Measurements from ENCODE around the gene CDH4. TPM values are rescaled to one million over a fixed set of nuclear protein-coding genes. Genes with fewer than 3 reads are reported as not detected.

The CDH4 gene
- total RNA-seq, 6 donors from 2014 or later, result 0.20 to 1.0 (median 0.40) TPM; not detected in 1

DNA sequence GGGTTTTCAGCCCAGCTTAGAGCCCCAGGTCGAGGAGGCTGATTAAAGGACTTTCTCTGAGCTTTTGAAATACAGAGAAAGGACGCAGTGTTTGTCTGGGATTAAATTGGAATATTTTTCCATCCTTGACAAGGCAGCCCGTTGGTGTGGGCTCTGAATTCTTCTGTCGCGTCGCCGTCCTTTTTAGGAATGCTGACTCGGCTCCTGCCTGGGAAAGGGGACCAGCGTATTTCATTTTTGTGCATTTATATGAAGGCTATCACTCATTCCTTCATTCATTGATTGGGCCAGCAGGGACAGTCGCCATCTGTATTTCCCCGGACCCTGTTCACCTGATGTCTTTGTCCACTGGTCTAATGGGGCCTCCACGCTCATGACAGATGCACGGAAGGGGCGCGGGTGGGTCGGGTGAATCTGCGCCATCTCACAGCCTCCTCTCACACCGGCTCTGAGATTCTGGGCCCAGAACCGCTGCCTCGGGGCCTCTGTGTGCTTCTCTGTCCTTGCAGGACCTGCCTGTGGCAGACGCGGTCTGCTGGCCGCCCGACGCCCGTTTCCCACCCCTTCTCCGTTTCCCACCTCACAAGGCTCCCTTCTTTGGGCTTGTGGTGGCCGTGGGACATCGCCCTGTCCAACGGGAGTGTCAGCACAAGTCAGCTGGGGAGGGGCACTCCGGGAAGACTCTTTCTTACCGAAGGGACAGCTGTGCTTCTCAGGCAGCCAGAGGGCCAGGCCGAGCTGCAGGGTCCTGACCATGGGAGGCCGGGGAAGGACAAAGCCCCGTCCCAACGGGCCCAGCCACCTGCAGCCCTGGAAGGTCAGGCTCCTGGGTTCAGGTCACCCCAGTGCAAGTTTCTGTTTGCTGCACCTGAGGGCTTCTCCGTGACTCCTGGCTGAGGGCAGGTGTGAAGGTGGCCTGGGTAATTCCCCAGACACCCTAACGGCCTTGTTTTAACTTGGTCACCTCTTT lies 656.3 kb downstream of the CDH4 start:
- Histone ChIP-seq H3K4me1 (no peaks in the 10 kb centered on the region), H3K9me3 (peaks cover 0 to 7% (median 0%) of the 10 kb centered on the region in 4 donors), H3K36me3 (no peaks in the 10 kb centered on the region), H3K27ac (no peak overlapping the region), H3K27me3 (no peaks in the 10 kb centered on the region), H3K4me3 (no peak overlapping the region)
- WGBS, 2 donors, result 70 to 80% methylated on average over 28 to 38 of the region's 38 CpGs
- TF ChIP-seq POLR2A (IDR thresholded peaks at IDR 0.05) (no peak), POLR2AphosphoS5 (IDR thresholded peaks at IDR 0.05) (no peak), CTCF (IDR thresholded peaks at IDR 0.05) (no peak), EP300 (IDR thresholded peaks at IDR 0.05) (no peak)
- DNase-seq, result no peak
- ATAC-seq (ENCODE audit: low FRiP score in 2 of 2), result no peak

DNA sequence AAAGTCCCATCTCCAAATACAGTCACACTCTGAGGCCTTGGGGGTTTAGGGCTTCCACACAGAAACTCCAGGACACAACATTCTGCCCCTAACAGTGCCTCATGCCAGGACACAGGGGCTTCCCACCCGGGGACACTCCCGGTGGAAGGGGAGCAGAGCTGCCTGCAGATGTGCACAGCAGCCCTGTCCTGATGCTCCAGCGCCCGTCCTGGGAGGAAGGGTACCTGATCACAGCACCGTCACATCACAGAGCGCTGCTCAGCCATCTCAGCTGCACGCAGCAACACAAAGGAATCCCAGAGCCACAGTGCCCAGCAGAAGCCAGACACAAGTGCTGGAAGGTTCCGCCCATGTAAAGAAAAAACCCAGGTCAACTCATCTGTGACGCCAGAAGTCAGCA lies 657.0 kb downstream of the CDH4 start:
- Histone ChIP-seq H3K36me3 (no peaks in the 10 kb centered on the region), H3K4me3 (no peak overlapping the region), H3K4me1 (no peaks in the 10 kb centered on the region), H3K27me3 (no peaks in the 10 kb centered on the region), H3K27ac (no peak overlapping the region), H3K9me3 (peaks cover 0 to 7% (median 0%) of the 10 kb centered on the region in 4 donors)
- 75 to 80% methylated on average over 9 of the region's 9 CpGs for WGBS, 2 donors
- DNase-seq (no peak), ATAC-seq (ENCODE audit: low FRiP score in 2 of 2) (no peak)
- TF ChIP-seq EP300 (IDR thresholded peaks at IDR 0.05) (no peak), POLR2A (IDR thresholded peaks at IDR 0.05) (no peak)

GRCh38 chr20:61909821-61910220 lies 657.8 kb downstream of the CDH4 start:
- no peak for ATAC-seq (ENCODE audit: low FRiP score in 2 of 2)
- H3K4me1 ChIP-seq, result no peaks in the 10 kb centered on the region
- no peak for DNase-seq
- H3K27ac ChIP-seq, result no peak overlapping the region
- TF ChIP-seq CTCF (IDR thresholded peaks at IDR 0.05) (no peak), POLR2AphosphoS5 (IDR thresholded peaks at IDR 0.05) (no peak), POLR2A (IDR thresholded peaks at IDR 0.05) (no peak), EP300 (IDR thresholded peaks at IDR 0.05) (no peak)
- peaks cover 0 to 7% (median 0%) of the 10 kb centered on the region in 4 donors for H3K9me3 ChIP-seq
- no peaks in the 10 kb centered on the region for H3K27me3 ChIP-seq
- no peaks in the 10 kb centered on the region for H3K36me3 ChIP-seq
- 78 to 79% methylated on average over 12 to 14 of the region's 14 CpGs for WGBS, 2 donors
- no peak overlapping the region for H3K4me3 ChIP-seq

DNA sequence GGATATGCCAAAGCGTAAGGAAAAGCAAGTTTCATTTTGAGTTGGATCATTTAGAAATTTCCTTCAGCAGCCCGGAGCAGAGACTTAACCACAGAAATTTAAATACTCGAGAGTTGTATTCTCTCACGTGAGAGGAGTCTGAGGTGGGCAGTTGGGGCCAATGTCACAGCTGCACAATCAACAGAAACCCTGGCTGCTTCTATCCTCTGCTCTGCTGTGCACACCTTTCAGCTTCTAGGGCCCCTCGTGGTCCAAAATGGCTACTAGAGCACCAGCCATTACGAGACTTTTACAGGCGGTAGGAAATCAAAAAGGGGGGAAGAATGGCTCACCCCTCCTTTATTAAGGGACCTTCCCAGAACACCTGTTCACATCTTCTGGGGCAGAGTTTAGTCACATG lies 659.8 kb downstream of the CDH4 start:
- DNase-seq, result no peak
- H3K27me3 ChIP-seq, result no peaks in the 10 kb centered on the region
- WGBS, 2 donors, result 76 to 85% methylated on average over 7 of the region's 7 CpGs
- peaks cover 0 to 7% (median 0%) of the 10 kb centered on the region in 4 donors for H3K9me3 ChIP-seq
- ATAC-seq (ENCODE audit: low FRiP score in 2 of 2), result no peak
- TF ChIP-seq EP300 (IDR thresholded peaks at IDR 0.05), result no peak
- no peak for TF ChIP-seq CTCF (IDR thresholded peaks at IDR 0.05)
- no peak for TF ChIP-seq POLR2AphosphoS5 (IDR thresholded peaks at IDR 0.05)
- TF ChIP-seq POLR2A (IDR thresholded peaks at IDR 0.05), result no peak
- H3K36me3 ChIP-seq, result no peaks in the 10 kb centered on the region
- no peak overlapping the region for H3K4me3 ChIP-seq
- H3K27ac ChIP-seq, result no peak overlapping the region
- no peaks in the 10 kb centered on the region for H3K4me1 ChIP-seq

- no peaks in the 10 kb centered on the region for H3K27me3 ChIP-seq
- H3K27ac ChIP-seq, result no peak overlapping the region
- no peak overlapping the region for H3K4me3 ChIP-seq
- no peak for ATAC-seq (ENCODE audit: low FRiP score in 2 of 2)
- TF ChIP-seq CTCF (IDR thresholded peaks at IDR 0.05) (no peak), POLR2AphosphoS5 (IDR thresholded peaks at IDR 0.05) (no peak), POLR2A (IDR thresholded peaks at IDR 0.05) (no peak), EP300 (IDR thresholded peaks at IDR 0.05) (no peak)
- peaks cover 0 to 7% (median 0%) of the 10 kb centered on the region in 4 donors for H3K9me3 ChIP-seq
- no peaks in the 10 kb centered on the region for H3K36me3 ChIP-seq
- whole genome bisulfite sequencing, 2 donors, result 73 to 75% methylated on average over 19 to 21 of the region's 21 CpGs
- H3K4me1 ChIP-seq, result no peaks in the 10 kb centered on the region
- no peak for DNase-seq
Observed at GRCh38 chr20:61912665-61913422, 660.8 kb downstream of the CDH4 start.

Data from upper lobe of left lung (tissue), 6 donors.